ENCODE data around the gene KRTAP10-7. TPM values are rescaled to one million over a fixed set of nuclear protein-coding genes. Genes with fewer than 3 reads are reported as not detected.
"Not testable (repeated sequence)": the region's sequence is repeated elsewhere in the genome, so short reads cannot be mapped to it uniquely, and the experiment has no call there.

The KRTAP10-7 gene
- total RNA-seq, 4 donors from 2014 or later, result not detected

DNA sequence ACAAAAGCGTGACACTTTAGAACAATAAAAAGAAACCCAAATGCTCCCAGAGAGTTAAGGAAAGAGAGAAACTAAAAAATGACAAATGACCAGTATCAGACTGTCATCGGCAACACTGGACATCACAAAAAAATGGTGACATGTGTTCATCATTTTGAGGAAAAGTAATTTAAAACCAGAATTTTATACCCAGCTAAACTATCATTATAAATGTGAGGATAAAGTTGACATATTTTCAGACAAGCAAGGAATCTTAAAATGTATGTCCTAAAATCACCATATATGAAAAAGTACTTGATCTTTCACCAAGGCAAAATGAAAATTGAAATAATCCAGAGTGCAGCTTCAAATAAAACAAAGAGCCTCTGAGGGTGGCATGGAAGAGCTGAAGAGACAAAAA is 44.5 kb downstream of the KRTAP10-7 start:
- DNase-seq (ENCODE audit: low spot score), result no peak
- ATAC-seq (ENCODE audit: low FRiP score), result no peak
- TF ChIP-seq, protein P1, sequence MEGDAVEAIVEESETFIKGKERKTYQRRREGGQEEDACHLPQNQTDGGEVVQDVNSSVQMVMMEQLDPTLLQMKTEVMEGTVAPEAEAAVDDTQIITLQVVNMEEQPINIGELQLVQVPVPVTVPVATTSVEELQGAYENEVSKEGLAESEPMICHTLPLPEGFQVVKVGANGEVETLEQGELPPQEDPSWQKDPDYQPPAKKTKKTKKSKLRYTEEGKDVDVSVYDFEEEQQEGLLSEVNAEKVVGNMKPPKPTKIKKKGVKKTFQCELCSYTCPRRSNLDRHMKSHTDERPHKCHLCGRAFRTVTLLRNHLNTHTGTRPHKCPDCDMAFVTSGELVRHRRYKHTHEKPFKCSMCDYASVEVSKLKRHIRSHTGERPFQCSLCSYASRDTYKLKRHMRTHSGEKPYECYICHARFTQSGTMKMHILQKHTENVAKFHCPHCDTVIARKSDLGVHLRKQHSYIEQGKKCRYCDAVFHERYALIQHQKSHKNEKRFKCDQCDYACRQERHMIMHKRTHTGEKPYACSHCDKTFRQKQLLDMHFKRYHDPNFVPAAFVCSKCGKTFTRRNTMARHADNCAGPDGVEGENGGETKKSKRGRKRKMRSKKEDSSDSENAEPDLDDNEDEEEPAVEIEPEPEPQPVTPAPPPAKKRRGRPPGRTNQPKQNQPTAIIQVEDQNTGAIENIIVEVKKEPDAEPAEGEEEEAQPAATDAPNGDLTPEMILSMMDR (IDR thresholded peaks at IDR 0.05), result no peak

DNA sequence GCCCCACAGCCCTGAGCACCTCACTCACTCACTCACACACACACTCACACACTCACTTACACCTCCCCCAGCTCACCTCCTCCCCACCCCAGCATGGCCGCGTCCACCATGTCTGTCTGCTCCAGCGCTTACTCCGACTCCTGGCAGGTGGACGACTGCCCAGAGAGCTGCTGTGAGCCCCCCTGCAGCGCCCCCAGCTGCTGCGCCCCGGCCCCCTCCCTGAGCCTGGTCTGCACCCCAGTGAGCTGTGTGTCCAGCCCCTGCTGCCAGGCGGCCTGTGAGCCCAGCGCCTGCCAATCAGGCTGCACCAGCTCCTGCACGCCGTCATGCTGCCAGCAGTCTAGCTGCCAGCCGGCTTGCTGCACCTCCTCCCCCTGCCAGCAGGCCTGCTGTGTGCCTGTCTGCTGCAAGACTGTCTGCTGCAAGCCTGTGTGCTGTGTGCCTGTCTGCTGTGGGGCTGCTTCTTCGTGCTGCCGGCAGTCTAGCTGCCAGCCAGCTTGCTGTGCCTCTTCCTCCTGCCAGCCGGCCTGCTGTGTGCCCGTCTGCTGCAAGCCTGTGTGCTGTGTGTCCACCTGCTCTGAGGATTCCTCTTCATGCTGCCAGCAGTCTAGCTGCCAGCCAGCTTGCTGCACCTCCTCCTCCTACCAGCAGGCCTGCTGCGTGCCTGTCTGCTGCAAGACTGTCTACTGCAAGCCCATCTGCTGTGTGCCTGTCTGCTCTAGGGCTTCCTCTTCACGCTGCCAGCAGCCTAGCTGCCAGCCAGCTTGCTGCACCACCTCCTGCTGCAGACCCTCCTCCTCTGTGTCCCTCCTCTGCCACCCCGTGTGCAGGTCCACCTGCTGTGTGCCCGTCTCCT is 46.2 kb downstream of the KRTAP10-7 start, which contains the start of gene KRTAP10-11:
Gene KRTAP10-11 (plus strand): TSS at position 49 of the 856 bp plus-strand sequence. CDS start 45 bp downstream, at position 94.
- DNase-seq (ENCODE audit: low spot score), result not testable (repeated sequence)

DNA sequence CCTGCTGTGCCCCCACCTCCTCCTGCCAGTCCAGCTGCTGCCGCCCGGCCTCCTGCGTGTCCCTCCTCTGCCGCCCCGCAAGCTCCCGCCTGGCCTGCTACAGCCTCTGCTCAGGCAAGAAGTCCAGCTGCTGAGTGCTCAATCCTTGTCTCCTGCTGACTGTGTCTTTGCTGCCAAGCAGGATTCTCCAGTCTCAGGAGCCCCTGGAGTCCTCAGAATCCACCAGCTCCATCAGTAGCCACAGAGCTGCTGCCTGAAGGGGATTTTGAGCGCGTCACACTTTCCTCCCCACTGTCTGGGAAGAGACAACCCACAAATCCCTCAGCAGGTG is 46.8 kb downstream of the KRTAP10-7 start:
- TF ChIP-seq, protein P1 (IDR thresholded peaks at IDR 0.05), result no peak
- ATAC-seq (ENCODE audit: low FRiP score), result no peak
- DNase-seq (ENCODE audit: low spot score), result no peak

More for the DNA sequence above, 46.2 kb downstream of the KRTAP10-7 start, which contains the start of gene KRTAP10-11:
- ATAC-seq (ENCODE audit: low FRiP score), result not testable (repeated sequence)

DNA sequence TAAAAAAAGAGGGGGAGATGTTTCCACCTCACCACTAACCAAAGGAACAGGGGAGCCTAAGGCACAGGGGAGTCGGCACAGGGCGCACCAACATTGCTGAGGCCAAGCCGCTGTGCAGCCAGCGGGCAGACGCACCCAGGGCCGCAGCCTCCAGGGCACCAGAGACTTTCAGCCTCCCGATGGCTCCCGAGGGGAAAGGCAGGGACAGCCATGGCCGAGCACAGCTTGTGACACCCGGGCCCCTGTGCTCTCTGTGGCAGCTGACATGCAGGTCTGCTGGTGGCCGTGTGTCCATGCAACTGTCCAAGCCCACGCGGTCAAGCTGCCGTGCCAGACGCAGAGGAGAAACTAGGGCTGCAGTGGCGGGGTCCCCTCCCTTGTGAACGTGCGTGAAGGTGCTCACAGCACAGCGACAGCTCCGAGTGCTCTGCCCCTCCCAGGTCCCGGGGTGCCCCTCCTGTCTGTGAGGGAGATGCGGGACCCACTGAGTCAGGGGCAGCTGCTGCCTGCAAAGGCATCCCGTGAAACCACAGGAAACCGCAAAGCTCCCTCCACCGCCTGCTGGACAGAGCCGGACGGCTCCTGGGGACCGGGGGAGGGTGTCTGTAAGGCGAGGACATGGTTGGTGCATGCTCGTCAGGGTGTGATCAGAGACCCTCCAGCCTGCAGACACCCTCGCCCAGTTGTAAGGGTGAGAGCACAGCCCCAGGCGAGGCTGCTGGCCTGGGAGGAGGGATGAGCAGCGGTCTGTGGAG is 48.3 kb downstream of the KRTAP10-7 start:
- no peak for ATAC-seq (ENCODE audit: low FRiP score)
- TF ChIP-seq, protein P1 (IDR thresholded peaks at IDR 0.05), result no peak
- no peak for DNase-seq (ENCODE audit: low spot score)

DNA sequence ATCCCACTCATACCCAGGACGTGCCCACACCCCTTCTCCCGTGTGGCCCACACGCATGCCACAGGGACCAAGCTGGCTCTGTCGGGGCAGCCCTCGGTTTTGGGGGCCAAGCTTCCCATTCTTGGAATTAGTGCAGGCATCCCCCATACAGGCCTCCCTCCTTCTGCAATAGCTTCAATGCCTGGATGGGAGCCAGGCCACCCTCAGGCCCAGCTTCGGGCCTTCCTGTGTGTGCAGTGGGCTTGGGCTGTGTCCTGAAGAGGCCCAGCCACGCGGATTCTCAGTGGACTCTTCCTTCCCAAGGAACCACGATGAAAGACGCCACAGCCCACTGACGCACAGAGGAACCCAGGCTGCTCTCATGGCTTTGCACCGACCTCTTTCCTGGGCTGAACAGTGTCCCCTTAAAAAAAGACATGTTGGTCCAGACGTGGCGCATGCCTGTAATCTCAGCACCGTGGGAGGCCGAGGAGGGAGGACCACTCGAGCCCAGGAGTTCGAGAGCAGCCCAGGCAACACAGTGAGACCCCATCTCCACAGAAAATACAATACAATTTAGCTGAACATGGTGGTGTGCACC is 49.2 kb downstream of the KRTAP10-7 start:
- TF ChIP-seq, protein P1 (IDR thresholded peaks at IDR 0.05), result no peak
- ATAC-seq (ENCODE audit: low FRiP score) (no peak), DNase-seq (ENCODE audit: low spot score) (no peak)

DNA sequence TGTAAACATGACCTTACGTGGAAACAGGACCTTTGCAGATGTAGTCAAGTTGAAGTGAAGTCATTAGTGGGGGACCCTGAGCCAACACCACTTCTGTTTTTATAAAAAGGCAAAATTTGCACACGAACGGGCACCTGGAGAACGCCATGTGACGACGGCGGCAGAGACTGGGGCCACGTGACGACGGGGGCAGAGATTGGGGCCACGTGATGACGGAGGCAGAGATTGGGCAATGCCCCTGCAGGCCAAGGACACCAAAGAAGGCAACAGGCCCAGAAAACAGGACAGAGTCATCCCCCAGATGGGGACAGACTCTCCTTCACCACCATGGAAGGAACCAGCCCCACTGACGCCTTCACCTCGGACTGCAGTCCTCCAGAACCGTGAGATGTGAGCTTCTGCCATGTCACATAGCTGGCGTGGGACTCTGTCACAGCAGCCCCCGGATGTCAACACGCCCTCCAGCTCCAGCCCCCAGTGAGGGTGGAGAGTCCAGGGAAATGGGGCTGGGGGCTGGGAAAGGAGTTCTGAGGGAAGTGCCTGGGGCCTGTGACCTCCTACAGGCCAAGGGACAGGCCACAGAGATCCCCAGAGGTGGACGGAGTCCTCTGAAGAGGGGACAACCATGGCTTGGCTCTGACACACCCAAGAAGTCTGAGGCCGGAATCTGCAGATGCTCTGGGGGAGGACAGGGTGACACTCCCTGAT is 50.0 kb downstream of the KRTAP10-7 start:
- no peak for ATAC-seq (ENCODE audit: low FRiP score)
- TF ChIP-seq, protein P1 (IDR thresholded peaks at IDR 0.05), result no peak
- DNase-seq (ENCODE audit: low spot score), result no peak

Measured in omental fat pad (tissue), 4 donors.